GM18873 (cell line): ENCODE data around the gene EIF2S2.

Experiments
- ATAC-seq: cut with Tn5 transposase; IDR thresholded peaks from one replicate; pipeline ENCODE4 v1.9.1; 2021; ENCODE audit warnings: mild to moderate bottlenecking, moderate library complexity, moderate number of reproducible peaks; ENCODE audit not compliant: unreplicated experiment, low FRiP score

EIF2S2 gene

GRCh38 chr20:34090645-34091044, 21.4 kb downstream of the EIF2S2 start:
- ATAC-seq = no peak

- ATAC-seq = no peak
These were observed 22.2 kb downstream of the EIF2S2 start for GRCh38 chr20:34089655-34090345.

- ATAC-seq = no peak
These were observed 22.9 kb downstream of the EIF2S2 start for GRCh38 chr20:34089175-34089479.

GRCh38 chr20:34088305-34089174, 23.5 kb downstream of the EIF2S2 start:
- no peak for ATAC-seq

GRCh38 chr20:34085544-34086040, 26.5 kb downstream of the EIF2S2 start:
- ATAC-seq = no peak

- ATAC-seq = no peak
These were observed 27.7 kb downstream of the EIF2S2 start for GRCh38 chr20:34084227-34084923.

GRCh38 chr20:34083781-34084180, 28.3 kb downstream of the EIF2S2 start:
- ATAC-seq = no peak

GRCh38 chr20:34083137-34083536, 28.9 kb downstream of the EIF2S2 start:
- ATAC-seq = no peak

GRCh38 chr20:34082232-34082887, 29.7 kb downstream of the EIF2S2 start:
- ATAC-seq = no peak

- no peak for ATAC-seq
These were observed 32.2 kb downstream of the EIF2S2 start for GRCh38 chr20:34079818-34080217.

GRCh38 chr20:34078540-34078939, 33.5 kb downstream of the EIF2S2 start:
- no peak for ATAC-seq

- no peak for ATAC-seq
These were observed 35.1 kb downstream of the EIF2S2 start for GRCh38 chr20:34076952-34077351.

- ATAC-seq = no peak
These were observed 36.4 kb downstream of the EIF2S2 start for GRCh38 chr20:34075647-34076046.

GRCh38 chr20:34074101-34074760, 37.8 kb downstream of the EIF2S2 start:
- ATAC-seq = no peak

GRCh38 chr20:34072778-34073177, 39.3 kb downstream of the EIF2S2 start:
- no peak for ATAC-seq

- no peak for ATAC-seq
These were observed 40.0 kb downstream of the EIF2S2 start for GRCh38 chr20:34072076-34072475.

- no peak for ATAC-seq
These were observed 41.2 kb downstream of the EIF2S2 start for GRCh38 chr20:34070859-34071258.

GRCh38 chr20:34070079-34070439, 42.0 kb downstream of the EIF2S2 start:
- ATAC-seq = no peak

- ATAC-seq = no peak
These were observed 42.5 kb downstream of the EIF2S2 start for GRCh38 chr20:34069341-34070078.

GRCh38 chr20:34068001-34068400, 44.0 kb downstream of the EIF2S2 start:
- ATAC-seq = no peak
